Stomach (tissue), 9 donors: ENCODE results near the gene DYRK4. TPM values are rescaled to one million over a fixed set of nuclear protein-coding genes. Genes with fewer than 3 reads are reported as not detected.

Experiments
- DNase-seq, 2 donors: peaks; one replicate each; pipeline versions ENCODE4 v3.0.0 to v3.0.0-alpha.2; 2013 to 2019
- H3K27ac ChIP-seq, 5 donors: fragments of 200-600 bp in 4 of 5; sonication (generic) in 4 of 5; one replicate each; pipeline ENCODE4 v1.5.1; 2013 to 2019; ENCODE audit warnings: mild to moderate bottlenecking in 1 of 5, moderate library complexity in 1 of 5
- H3K27me3 ChIP-seq, 3 donors: fragments of 200-600 bp; sonication (generic); one replicate each; pipeline ENCODE4 v1.5.1; 2017 to 2019; ENCODE audit warnings: mixed run types in 1 of 3
- H3K36me3 ChIP-seq, 4 donors: fragments of 200-600 bp; sonication (generic); 1 replicate in 3 of 4; 2 replicates in 1 of 4; pipeline ENCODE4 v1.5.1; 2016 to 2019
- H3K4me1 ChIP-seq, 4 donors: fragments of 200-600 bp; sonication (generic); one replicate each; pipeline ENCODE4 v1.5.1; 2016 to 2019
- H3K4me3 ChIP-seq, 4 donors: fragments of 200-600 bp; sonication (generic) in 3 of 4; one replicate each; pipeline ENCODE4 v1.5.1; 2016 to 2019; ENCODE audit warnings: mild to moderate bottlenecking in 1 of 4
- H3K9me3 ChIP-seq, 4 donors: fragments of 200-600 bp; sonication (generic); one replicate each; pipeline ENCODE4 v1.5.1; 2016 to 2019
- CTCF ChIP-seq, 7 experiments: fragments of 450-650 bp in 4 of 7; fragments of 200-600 bp in 3 of 7; sonication (generic) in 3 of 7; IDR thresholded peaks; one replicate each; pipeline ENCODE4 v1.5.1; 2016 to 2019; ENCODE audit warnings: antibody characterized with exemption in 7 of 7, control low read depth in 2 of 7, mild to moderate bottlenecking in 1 of 7
- EP300 ChIP-seq: sonication (generic); formaldehyde crosslinking; IDR thresholded peaks from one replicate; pipeline ENCODE4 v1.6.1; 2017; ENCODE audit warnings: antibody characterized with exemption
- POLR2A ChIP-seq, 4 donors: fragments of 450-650 bp; IDR thresholded peaks; one replicate each; pipeline ENCODE4 v1.6.1; 2016; ENCODE audit warnings: antibody characterized with exemption in 4 of 4, control low read depth in 2 of 4, mild to moderate bottlenecking in 1 of 4, moderate library complexity in 1 of 4
- POLR2AphosphoS5 ChIP-seq, 3 donors: sonication (generic); formaldehyde crosslinking; IDR thresholded peaks; one replicate each; pipeline ENCODE4 v1.6.1; 2016; ENCODE audit warnings: antibody characterized with exemption in 3 of 3
- WGBS, 5 donors: extraction: QIAGEN DNeasy Blood & Tissue Kit in 3 of 5; methylation state at CpG; one replicate each; pipeline versions ENCODE4 v1.1.5 to v1.1.7; 2013 to 2018; 5-methylcytosine and 5-hydroxymethylcytosine counted together
- intact Hi-C: fragments of 100-400 bp; cut with DNase I; formaldehyde crosslinking; loops from one replicate; pipeline ENCODE4 v1.15.1; 2023; ENCODE audit warnings: low total_unique reads
- polyA plus RNA-seq, 3 donors: library from polyadenylated mRNA; stranded (reverse); fragments of 200-250 nt; gene quantifications; one replicate each; pipeline ENCODE4 v1.2.3, GENCODE V29; 2013
- total RNA-seq, 5 donors: library from RNA; depleted of rRNA; stranded (reverse); fragments of >200 nt; gene quantifications; one replicate each; pipeline versions ENCODE4 v1.1.0 to v1.2.3, GENCODE V29; 2014 to 2016
- donor health status: healthy with polysubstance abuse.
- donor health status: Bipolar disorder and iron deficiency.
- donor health status: healthy.

The DYRK4 gene
- total and polyA plus RNA-seq, 8 donors = 16.5 to 41.0 (median 29.0) TPM; not detected in 1

- Histone ChIP-seq H3K9me3 (no peaks in the 10 kb centered on the region), H3K4me1 (peaks cover 8 to 46% (median 28%) of the 10 kb centered on the region in 4 donors), H3K4me3 (no peak overlapping the region), H3K27me3 (no peaks in the 10 kb centered on the region), H3K36me3 (peaks cover 19 to 44% (median 42%) of the 10 kb centered on the region in 4 donors), H3K27ac (no peak overlapping the region)
- DNase-seq = no peak
- intact Hi-C loops = no loop called here
- no peak for TF ChIP-seq EP300
- TF ChIP-seq POLR2AphosphoS5 (IDR thresholded peaks at IDR 0.05) = no peak
- TF ChIP-seq CTCF (IDR thresholded peaks at IDR 0.05) = no peak
- TF ChIP-seq POLR2A (IDR thresholded peaks at IDR 0.05) = no peak
These were observed 91.2 kb downstream of the DYRK4 start for GRCh38 chr12:4653257-4653656.

- Histone ChIP-seq H3K9me3 (no peaks in the 10 kb centered on the region), H3K4me3 (no peak overlapping the region), H3K4me1 (peaks cover 8 to 45% (median 27%) of the 10 kb centered on the region in 4 donors), H3K27me3 (no peaks in the 10 kb centered on the region), H3K36me3 (peaks cover 21 to 48% (median 47%) of the 10 kb centered on the region in 4 donors), H3K27ac (no peak overlapping the region)
- WGBS, 5 donors = 74 to 87% (median 78%) methylated on average over 2 of the region's 2 CpGs
- DNase-seq = no peak
- intact Hi-C loops = no loop called here
- TF ChIP-seq POLR2AphosphoS5 (IDR thresholded peaks at IDR 0.05) (no peak), CTCF (IDR thresholded peaks at IDR 0.05) (no peak), EP300 (no peak), POLR2A (IDR thresholded peaks at IDR 0.05) (no peak)
These were observed 91.7 kb downstream of the DYRK4 start for GRCh38 chr12:4653691-4654090.

Other genes starting within 250 kb of the DYRK4 start
- 100 to 1,000 TPM in 1 of 5 donors, 1 to 10 TPM in 2, under 1 TPM in 1, not detected in 1; 0.45 to 149 (median 5.1) TPM for gene TIGAR, start 241.0 kb upstream of the DYRK4 start, total RNA-seq
- gene TIGAR, start 241.0 kb upstream of the DYRK4 start, polyA plus RNA-seq = 1 to 10 TPM; 2.1 to 9.2 (median 5.5) TPM
- not detected for gene FGF23, start 182.5 kb upstream of the DYRK4 start, total RNA-seq
- not detected for gene FGF23, start 182.5 kb upstream of the DYRK4 start, polyA plus RNA-seq
- gene FGF6, start 116.4 kb upstream of the DYRK4 start, total RNA-seq = not detected
- not detected for gene FGF6, start 116.4 kb upstream of the DYRK4 start, polyA plus RNA-seq
- gene RAD51AP1, start 23.3 kb upstream of the DYRK4 start, total RNA-seq = 10 to 100 TPM in 2 of 5 donors, 1 to 10 TPM in 2, not detected in 1; 4.6 to 20.2 (median 10.6) TPM
- 1 to 10 TPM; 2.5 to 5.0 (median 4.3) TPM for gene RAD51AP1, start 23.3 kb upstream of the DYRK4 start, polyA plus RNA-seq
- under 1 TPM in 4 of 5 donors, not detected in 1; 0.29 to 0.58 (median 0.33) TPM for gene AKAP3, start 86.8 kb downstream of the DYRK4 start, total RNA-seq
- 1 to 10 TPM in 1 of 3 donors, under 1 TPM in 1, not detected in 1; 0.88 to 1.3 TPM for gene AKAP3, start 86.8 kb downstream of the DYRK4 start, polyA plus RNA-seq
- 10 to 100 TPM; 10.5 to 72.4 (median 48.8) TPM for gene NDUFA9, start 86.9 kb downstream of the DYRK4 start, total RNA-seq
- 10 to 100 TPM; 48.7 to 71.3 (median 60.0) TPM for gene NDUFA9, start 86.9 kb downstream of the DYRK4 start, polyA plus RNA-seq
- gene GALNT8, start 158.2 kb downstream of the DYRK4 start, total RNA-seq = 10 to 100 TPM in 1 of 5 donors, 1 to 10 TPM in 2, under 1 TPM in 1, not detected in 1; 0.87 to 19.7 (median 1.2) TPM
- gene GALNT8, start 158.2 kb downstream of the DYRK4 start, polyA plus RNA-seq = under 1 TPM in 2 of 3 donors, not detected in 1; 0.28 to 0.31 TPM